HK-2 (cell line): Measurements from ENCODE around the gene VWA3B.
A peak's percentile ranks its signal among the peaks of the same experiment; 100 is the strongest.
"Not testable (repeated sequence)": the region's sequence is repeated elsewhere in the genome, so short reads cannot be mapped to it uniquely, and the experiment has no call there.

Experiments used
- DNase-seq: peaks from one replicate; pipeline ENCODE4 v3.0.0-alpha.2; 2018; ENCODE audit not compliant: unreplicated experiment

VWA3B gene

DNA sequence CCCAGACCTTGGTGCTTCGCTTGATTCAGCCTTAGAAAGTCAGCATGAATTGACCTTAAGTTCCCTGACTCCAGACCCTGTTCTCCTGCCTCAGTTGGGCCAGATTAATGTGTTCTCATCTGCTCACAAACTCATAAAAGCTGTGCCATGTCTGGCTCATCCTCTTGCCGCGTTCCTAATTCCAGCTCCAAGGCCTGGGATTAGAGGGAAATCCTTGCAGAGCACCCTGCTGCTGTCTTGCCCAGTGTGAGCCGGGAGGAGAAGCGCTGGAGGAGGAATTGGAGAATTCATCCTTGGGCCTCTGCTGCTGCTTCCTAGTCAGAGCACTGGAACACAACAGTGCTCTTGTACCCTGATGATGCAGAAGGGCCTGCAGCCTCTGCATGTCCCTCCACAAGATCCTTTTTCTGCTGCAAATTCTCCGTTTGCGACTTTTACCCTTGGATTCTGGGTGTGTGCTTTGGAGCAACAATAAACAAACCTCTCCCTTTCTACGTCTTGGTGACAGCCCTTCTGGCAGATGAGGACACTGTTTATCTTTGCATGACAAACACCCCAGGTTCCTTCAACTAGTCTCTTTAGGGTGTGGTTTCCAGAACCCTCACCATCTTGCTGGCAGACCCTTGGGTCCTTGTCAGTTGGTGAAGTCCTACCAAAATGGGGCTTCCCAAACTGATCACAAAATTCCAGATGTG, 212.4 kb downstream of the VWA3B start:
- DNase-seq: no peak

DNA sequence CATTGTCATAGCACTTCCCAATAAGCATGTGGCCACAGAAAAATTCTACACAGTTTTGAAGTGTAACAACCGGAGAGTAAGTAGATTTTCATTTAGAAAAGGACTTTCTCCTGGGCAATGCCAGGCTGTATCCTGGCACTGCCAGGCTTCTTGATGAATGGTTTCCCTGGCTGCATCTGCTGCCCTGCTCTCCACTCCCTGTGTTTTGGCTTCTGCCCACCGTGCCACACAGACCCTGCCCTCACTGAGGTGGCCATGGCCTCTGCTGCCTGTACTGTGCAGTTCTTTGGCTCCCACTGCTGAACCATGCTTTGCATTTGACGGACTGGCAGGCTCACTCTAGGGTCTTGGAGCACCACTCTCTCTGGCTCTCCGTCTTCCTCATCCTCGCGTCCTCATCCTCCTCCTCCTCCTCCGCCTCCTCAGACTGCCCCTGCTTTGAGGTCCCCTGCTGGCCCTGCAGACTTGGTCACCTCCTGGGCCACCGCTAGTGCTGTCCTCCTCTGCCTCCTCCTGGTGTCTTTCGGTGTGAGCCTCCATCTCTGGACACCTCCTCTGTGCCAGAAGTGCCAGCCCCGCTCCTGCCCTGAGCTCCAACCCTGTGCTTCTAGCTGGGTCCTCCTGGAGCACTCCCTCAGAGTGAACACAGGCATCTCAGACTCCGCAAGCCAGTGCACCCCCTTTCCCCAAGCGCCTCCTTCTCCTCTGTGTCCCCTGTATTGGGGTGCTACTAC, 213.3 kb downstream of the VWA3B start:
- DNase-seq: no peak

DNA sequence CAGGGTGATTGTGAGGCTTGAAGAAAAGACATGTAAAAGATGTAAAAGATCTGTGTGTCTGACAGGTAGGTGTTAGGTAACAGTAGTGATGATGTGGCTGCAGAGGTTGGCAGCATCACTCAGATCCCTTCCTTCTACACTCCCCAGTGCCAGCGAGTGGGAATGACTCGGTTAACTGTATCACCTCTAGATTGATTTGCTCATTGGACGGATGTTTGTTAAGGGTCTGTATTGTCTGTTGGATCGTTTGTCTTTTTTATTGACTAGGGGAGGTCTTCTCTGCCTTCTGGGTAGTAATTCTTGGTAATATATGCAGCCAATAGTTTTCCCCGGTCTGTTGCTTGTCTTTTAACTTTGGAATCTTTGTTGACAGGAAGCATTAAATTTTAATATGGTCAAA, 214.5 kb downstream of the VWA3B start:
- no peak for DNase-seq

DNA sequence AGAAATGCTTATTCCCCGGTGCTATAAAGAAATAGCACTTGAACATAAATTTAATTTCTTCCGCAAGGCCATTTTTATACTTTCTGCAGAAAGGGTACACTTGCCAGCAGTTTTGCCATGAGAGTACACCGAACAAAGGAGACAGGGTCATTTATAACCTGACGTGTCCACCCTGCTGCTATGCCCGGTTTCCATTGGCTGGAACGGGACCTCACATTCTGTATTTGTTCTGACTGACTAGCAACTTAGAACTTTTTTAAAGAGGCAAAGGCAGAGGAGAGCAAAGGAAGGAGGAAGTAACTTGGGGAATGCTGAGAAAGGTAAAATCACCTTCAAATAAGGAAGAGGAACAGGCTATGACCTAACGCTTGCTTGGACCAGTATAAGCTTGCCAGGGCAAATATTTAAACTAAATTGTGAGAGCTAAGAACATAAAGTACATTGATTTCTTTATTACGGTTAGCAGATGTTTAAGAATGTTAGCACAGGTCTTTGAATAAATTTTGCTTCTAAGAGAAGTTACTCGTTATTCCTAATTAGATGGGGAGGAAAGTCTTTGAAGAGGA, 220.2 kb downstream of the VWA3B start:
- DNase-seq: not testable (repeated sequence)

DNA sequence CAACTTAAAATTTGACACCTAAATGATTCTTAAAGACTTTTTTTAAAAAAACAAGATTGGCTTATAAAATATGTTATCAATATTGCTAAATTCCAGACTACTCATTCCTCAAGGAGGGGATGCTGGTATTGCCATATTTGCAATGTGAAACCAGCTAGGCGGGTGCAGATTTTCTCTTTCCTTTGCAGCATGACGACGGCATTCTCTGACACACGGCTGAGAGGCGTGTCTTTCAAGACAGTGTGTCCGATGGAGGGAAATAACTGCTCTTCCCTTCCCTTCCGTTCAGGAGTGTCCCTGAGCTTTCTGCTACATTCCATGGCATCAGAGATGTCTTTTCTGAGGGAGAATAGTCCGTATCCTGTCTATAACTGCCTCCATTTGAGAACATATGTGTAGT, 221.1 kb downstream of the VWA3B start:
- no peak for DNase-seq

GRCh38 chr2:98308532-98308931, 221.6 kb downstream of the VWA3B start:
- no peak for DNase-seq

GRCh38 chr2:98309580-98309979, 222.6 kb downstream of the VWA3B start:
- no peak for DNase-seq

DNA sequence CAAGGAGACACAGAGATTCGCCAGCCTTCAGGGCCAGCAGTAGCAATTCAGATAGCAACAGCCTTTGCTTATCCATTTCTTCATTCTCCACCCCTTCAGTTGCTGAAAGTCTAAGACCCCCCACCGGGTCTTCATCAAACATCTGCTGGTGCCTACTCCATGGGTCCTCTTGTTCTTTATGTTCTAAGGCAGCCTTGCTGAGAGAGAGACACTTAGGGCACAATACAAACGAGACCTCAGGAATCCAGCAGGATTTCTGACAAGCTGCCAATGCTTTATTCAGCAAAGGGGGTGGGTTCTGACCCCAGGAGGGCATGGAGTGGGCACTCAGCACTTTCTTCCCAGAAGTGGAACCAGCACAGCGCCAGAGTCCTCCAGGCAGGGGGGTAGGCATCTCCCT, 223.0 kb downstream of the VWA3B start:
- no peak for DNase-seq

DNA sequence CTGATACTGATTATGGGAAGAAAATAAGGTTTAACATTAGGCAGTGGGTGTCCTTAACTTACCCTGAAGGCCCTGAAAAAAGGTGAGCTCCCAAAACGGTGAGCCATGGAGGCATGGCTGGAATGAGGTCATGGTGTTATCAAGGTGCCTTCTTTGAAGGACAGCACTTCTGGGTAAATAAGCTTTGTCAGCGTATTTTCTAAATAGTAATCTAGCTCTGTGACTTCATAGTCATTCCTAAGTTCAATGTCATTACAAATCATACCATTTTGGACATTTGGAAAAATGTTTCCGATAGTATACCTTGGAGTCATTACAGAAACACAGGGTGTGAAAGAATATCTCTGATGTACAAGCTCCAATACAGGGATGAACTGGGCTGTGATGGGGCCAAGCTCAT, 224.1 kb downstream of the VWA3B start:
- DNase-seq: no peak

- no peak for DNase-seq
Observed at GRCh38 chr2:98311771-98312545, 225.0 kb downstream of the VWA3B start.

- DNase-seq: no peak
Observed at GRCh38 chr2:98313492-98314250, 226.7 kb downstream of the VWA3B start.

DNA sequence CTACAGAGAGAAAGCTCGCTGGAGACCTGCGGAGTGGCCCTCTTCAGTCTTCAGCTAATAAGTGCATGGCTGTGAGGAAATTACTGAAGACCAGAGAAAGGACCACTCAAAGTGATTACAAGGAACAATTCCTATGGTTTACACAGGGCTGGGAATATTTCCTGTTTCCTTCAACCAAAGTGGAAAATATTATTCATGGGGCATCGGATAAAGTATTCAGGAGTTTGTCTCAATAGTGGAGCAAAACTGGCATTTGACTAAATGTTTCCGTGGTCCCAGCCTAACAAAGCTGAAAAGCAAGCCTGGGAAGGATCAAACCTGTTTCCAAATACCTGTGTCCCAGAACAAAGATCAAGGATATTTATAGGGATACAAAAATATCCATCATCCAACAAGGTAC, 227.3 kb downstream of the VWA3B start:
- no peak for DNase-seq

DNA sequence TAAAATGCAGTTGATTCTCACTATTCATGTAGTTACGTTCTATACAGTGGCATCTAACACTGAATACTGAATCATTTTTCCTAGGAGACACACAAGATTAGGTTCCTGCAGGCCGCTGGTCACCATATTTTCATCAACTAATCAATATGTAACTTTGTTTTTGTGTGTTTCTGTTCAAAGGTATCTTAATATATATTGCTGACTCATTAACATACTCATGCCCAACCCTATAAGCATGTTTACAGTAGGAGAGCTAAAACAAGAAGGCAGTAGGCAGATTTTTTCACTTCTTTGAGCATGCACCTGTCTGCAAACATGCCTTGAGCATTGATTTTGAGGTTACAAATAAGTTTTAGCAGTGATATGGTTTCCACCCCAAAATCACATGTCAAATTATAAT, 229.0 kb downstream of the VWA3B start:
- DNase-seq: no peak

- DNase-seq: no peak
Observed at GRCh38 chr2:98317214-98317613, 230.2 kb downstream of the VWA3B start.

- DNase-seq: not testable (repeated sequence)
Observed at GRCh38 chr2:98320171-98320570, 233.2 kb downstream of the VWA3B start.

- DNase-seq: no peak
Observed at GRCh38 chr2:98324181-98324580, 237.2 kb downstream of the VWA3B start.

GRCh38 chr2:98327776-98328175, 240.8 kb downstream of the VWA3B start:
- no peak for DNase-seq

- no peak for DNase-seq
Observed at GRCh38 chr2:98329549-98329948, 242.6 kb downstream of the VWA3B start.

DNA sequence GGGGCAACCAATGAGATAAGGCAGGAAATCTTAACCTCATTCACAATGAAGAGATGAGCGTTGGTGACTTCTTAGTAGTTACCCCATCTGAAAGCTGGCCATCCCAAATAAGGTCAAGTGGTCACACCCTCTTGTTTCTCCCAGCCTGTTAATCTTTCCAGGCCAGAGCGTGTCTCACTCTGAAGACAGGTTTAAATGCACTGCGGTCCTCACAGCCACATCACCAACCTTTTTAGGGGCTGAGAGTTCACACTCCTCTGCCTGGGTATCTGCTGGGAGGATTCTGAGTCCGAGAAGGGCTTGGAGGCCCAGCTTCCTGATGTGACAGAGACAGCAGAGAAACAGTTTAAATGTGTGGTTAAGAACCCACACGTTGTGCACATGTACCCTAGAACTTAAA, 246.0 kb downstream of the VWA3B start:
- no peak for DNase-seq

- peak; percentile 16 for DNase-seq
Observed at GRCh38 chr2:98333922-98334321, 247.0 kb downstream of the VWA3B start.

DNA sequence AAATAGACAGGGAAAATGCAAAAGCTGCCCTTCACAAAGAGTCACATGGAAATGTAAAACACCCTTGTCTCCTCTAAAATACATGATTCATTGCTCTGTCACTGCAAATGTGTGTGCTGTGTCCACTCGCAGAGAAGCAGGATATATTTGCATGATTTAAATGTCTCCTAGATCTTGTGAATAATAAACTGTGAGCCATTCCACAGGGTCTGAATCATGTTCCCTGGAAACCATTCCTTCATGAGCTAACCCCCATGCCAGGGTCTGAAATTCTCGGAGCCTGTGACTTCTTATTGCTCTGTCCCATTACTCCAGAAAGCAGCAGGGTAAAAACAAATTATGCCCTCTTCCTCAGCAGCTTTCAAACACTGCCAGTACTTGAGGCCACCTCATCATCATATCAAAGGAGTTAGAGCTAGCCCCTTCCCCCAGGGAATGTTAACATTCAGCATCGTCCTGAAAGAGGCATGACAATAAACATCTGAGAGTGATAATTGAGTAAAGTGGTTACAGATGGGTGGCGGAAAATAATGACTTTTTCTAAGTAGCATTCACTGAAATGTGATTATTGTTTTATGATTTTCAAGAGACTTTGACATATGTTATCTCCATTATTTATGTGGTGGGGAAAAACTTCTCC, 247.6 kb downstream of the VWA3B start:
- peak; percentile 44 for DNase-seq
